ENCODE data around the gene CEND1. TPM values are rescaled to one million over a fixed set of nuclear protein-coding genes. Genes with fewer than 3 reads are reported as not detected.

Gene CEND1
- total RNA-seq, 1 experiment from 2014 or later = 0.81 TPM

DNA sequence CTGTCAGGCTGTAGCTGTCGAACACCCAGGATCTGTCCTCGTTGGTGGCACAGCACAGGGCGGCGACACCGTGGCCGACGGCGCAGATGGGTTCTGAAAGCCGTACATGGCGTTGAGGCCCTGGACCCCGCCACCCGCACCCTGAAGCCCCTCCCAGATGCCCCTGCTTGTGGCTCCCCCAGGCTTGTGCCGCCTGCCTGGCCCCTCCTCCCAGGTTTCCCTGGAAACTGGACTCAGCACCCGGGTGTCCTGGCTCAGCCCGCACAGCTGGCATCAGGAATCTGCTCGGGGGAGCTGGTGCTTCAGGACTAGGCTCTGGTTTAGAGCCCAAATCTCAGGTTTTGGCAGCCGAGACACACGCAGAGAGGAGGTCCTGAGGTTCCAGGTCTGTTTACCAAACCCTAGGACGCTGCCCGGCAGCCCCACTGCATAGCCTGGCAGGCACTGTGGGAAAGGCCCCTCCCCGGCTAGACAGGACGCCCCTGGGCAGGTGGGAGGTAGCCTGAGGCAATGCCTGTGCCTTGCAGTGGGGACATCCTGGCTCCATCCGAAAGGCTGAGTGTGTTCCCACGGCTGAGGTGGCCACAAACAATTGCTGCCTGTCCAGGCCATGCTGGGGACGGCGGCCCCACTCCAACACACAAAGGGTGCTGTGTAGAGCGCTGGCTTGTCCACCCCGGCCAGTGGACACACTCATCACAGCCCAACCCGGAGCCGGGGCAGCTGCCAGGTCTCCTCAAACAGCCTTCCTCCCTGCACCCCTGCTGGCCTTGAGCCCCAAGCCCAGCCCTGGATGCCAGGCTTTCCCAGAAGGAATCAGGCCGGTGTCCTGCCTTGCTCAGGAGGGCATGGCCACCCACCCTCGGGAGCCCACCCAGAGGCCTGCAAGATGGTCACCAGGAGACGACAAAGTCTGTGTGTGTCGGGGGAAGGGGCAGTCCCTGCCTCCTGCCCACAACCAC, 17.2 kb downstream of the CEND1 start:
- Histone ChIP-seq H3K23ac (ENCODE audit: insufficient read length, low read depth, low read length) (no peak overlapping the region), H3K79me1 (ENCODE audit: insufficient read depth, low read depth, low read length, poor library complexity, severe bottlenecking) (peaks cover 8% of the 10 kb centered on the region), H3K4me2 (ENCODE audit: insufficient read depth, insufficient read length, low read length) (no peak overlapping the region), H3K4ac (ENCODE audit: low read depth, low read length) (no peak overlapping the region), H3K27me3 (ENCODE audit: insufficient read depth, low read length) (no peaks in the 10 kb centered on the region), H2BK5ac (ENCODE audit: insufficient read length, low read length) (no peak overlapping the region), H3K4me1 (ENCODE audit: insufficient read depth, low read length) (no peaks in the 10 kb centered on the region), H4K20me1 (ENCODE audit: control insufficient read depth, insufficient read depth, insufficient read length) (no peaks in the 10 kb centered on the region), H4K8ac (replicated peaks; ENCODE audit: insufficient read length, low read depth, low read length) (no peak overlapping the region), H3K56ac (ENCODE audit: insufficient read length, low read depth, low read length) (no peak overlapping the region), H3K9me3 (ENCODE audit: control insufficient read depth, low read depth, low read length) (no peaks in the 10 kb centered on the region), H3K14ac (ENCODE audit: insufficient read depth, low read length) (no peak overlapping the region; the same call in 1 of the 2 replicates), H3K27ac (ENCODE audit: insufficient read length, low read depth, low read length) (no peak overlapping the region), H3K23me2 (ENCODE audit: insufficient read length, low read depth, low read length, poor library complexity, severe bottlenecking) (peaks cover 7% of the 10 kb centered on the region), H2BK120ac (ENCODE audit: low read depth, low read length, poor library complexity, severe bottlenecking) (no peak overlapping the region), H3K79me2 (ENCODE audit: insufficient read depth, low read length) (peaks cover 4% of the 10 kb centered on the region; the same call in 1 of the 2 replicates), H3K18ac (ENCODE audit: insufficient read length, low read depth, low read length) (no peak overlapping the region), H3K9ac (ENCODE audit: extremely low read depth, insufficient read length, low read length) (no peak overlapping the region), H2AFZ (ENCODE audit: low read length) (no peak overlapping the region), H4K5ac (ENCODE audit: insufficient read length, low read depth, low read length) (no peak overlapping the region), H4K91ac (ENCODE audit: insufficient read length, low read depth, low read length) (no peak overlapping the region), H2BK12ac (ENCODE audit: insufficient read length, low read depth, low read length) (no peak overlapping the region), H3T11ph (ENCODE audit: low read length) (no peak overlapping the region), H2BK15ac (ENCODE audit: low read depth, low read length) (no peak overlapping the region), H2BK20ac (ENCODE audit: low read depth, low read length, poor library complexity, severe bottlenecking) (no peak overlapping the region), H2AK5ac (ENCODE audit: insufficient read length, low read length) (no peak overlapping the region)
- Mint-ChIP-seq H3K36me3 (ENCODE audit: insufficient read depth in 1 of 3, low read depth in 3 of 3) (peaks cover 2 to 24% (median 18%) of the 10 kb centered on the region in 3 experiments; a peak in 6 of 7 replicates), H3K4me3 (no peak overlapping the region), H3K4me1 (peaks cover 10 to 14% of the 10 kb centered on the region in 2 experiments), H3K27me3 (ENCODE audit: low read depth) (no peaks in the 10 kb centered on the region), H3K9me3 (no peaks in the 10 kb centered on the region), H3K27ac (no peak overlapping the region)
- no CpG with 5 or more reads among the region's 34 CpGs for WGBS (ENCODE audit: extremely low coverage, insufficient read length, low lambda C conversion rate)
- DNase-seq = no peak
- TF ChIP-seq, protein P1, sequence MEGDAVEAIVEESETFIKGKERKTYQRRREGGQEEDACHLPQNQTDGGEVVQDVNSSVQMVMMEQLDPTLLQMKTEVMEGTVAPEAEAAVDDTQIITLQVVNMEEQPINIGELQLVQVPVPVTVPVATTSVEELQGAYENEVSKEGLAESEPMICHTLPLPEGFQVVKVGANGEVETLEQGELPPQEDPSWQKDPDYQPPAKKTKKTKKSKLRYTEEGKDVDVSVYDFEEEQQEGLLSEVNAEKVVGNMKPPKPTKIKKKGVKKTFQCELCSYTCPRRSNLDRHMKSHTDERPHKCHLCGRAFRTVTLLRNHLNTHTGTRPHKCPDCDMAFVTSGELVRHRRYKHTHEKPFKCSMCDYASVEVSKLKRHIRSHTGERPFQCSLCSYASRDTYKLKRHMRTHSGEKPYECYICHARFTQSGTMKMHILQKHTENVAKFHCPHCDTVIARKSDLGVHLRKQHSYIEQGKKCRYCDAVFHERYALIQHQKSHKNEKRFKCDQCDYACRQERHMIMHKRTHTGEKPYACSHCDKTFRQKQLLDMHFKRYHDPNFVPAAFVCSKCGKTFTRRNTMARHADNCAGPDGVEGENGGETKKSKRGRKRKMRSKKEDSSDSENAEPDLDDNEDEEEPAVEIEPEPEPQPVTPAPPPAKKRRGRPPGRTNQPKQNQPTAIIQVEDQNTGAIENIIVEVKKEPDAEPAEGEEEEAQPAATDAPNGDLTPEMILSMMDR (conservative IDR thresholded peaks at IDR 0.05) = no peak

Data from H9 (cell line).